Neural progenitor cell (in vitro differentiated cells): ENCODE data around the gene SPSB4.

Source experiments
- EZH2 ChIP-seq: fragments of 200-600 bp; sonication (generic); IDR thresholded peaks from 2 replicates; pipeline ENCODE4 v1.6.1; 2017; ENCODE audit warnings: antibody characterized with exemption, mild to moderate bottlenecking, moderate library complexity
- EZH2phosphoT487 ChIP-seq: fragments of 200-600 bp; sonication (generic); IDR thresholded peaks from 2 replicates; pipeline ENCODE4 v1.6.1; 2017; ENCODE audit warnings: antibody characterized with exemption
- TF ChIP-seq, protein P1 (sequence below): fragments of 200-600 bp; sonication (generic); IDR thresholded peaks from 2 replicates; pipeline ENCODE4 v1.5.1; 2017; ENCODE audit warnings: antibody characterized with exemption, mild to moderate bottlenecking

DNA sequence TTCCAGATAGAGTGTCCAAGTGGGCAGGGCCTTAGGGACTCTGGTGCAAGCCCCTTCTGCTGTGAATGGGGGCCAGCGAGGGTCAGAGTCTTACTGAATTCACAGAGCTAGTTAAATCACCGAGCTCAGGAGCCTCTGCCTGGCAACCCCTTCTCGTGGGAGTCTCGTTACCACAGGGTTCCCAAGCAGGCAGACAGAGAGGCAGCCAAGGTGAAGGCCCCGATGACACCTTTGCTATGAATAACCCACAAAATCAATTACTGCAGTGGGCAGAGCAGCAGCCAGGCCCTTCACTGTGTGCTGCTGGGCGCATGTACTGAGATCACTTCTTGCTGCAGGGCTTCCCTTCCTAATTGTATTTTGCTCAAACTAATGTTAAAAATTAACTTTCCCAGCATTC, 56.9 kb downstream of the SPSB4 start:
- TF ChIP-seq, protein P1, sequence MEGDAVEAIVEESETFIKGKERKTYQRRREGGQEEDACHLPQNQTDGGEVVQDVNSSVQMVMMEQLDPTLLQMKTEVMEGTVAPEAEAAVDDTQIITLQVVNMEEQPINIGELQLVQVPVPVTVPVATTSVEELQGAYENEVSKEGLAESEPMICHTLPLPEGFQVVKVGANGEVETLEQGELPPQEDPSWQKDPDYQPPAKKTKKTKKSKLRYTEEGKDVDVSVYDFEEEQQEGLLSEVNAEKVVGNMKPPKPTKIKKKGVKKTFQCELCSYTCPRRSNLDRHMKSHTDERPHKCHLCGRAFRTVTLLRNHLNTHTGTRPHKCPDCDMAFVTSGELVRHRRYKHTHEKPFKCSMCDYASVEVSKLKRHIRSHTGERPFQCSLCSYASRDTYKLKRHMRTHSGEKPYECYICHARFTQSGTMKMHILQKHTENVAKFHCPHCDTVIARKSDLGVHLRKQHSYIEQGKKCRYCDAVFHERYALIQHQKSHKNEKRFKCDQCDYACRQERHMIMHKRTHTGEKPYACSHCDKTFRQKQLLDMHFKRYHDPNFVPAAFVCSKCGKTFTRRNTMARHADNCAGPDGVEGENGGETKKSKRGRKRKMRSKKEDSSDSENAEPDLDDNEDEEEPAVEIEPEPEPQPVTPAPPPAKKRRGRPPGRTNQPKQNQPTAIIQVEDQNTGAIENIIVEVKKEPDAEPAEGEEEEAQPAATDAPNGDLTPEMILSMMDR: no peak
- no peak for TF ChIP-seq EZH2
- TF ChIP-seq EZH2phosphoT487: no peak
